Mucosa of gallbladder (tissue), 1 donor: Measurements from ENCODE around the gene PPP1CB. TPM values are rescaled to one million over a fixed set of nuclear protein-coding genes. Genes with fewer than 3 reads are reported as not detected.

ENCODE experiments used
- DNase-seq: peaks from one replicate; pipeline ENCODE4 v3.0.0-alpha.2; 2020; ENCODE audit warnings: low spot score
- total RNA-seq: library from RNA; stranded (reverse); gene quantifications from one replicate; pipeline ENCODE4 v1.2.1, GENCODE V29; 2021
- donor health status: DM: no; HTN: no; CAD: no.

PPP1CB gene
- total RNA-seq, 1 donor from 2014 or later = 395 TPM

- DNase-seq = no peak
Observed at GRCh38 chr2:28745225-28745624, 6.4 kb upstream of the PPP1CB start.

- DNase-seq = no peak
Observed at GRCh38 chr2:28745876-28746275, 5.8 kb upstream of the PPP1CB start.

GRCh38 chr2:28746429-28747111 is 5.1 kb upstream of the PPP1CB start:
- DNase-seq = no peak

GRCh38 chr2:28747714-28748113 is 3.9 kb upstream of the PPP1CB start:
- no peak for DNase-seq

- no peak for DNase-seq
Observed at GRCh38 chr2:28748176-28748575, 3.5 kb upstream of the PPP1CB start.

GRCh38 chr2:28748941-28749340 is 2.7 kb upstream of the PPP1CB start:
- no peak for DNase-seq

- no peak for DNase-seq
Observed at GRCh38 chr2:28749526-28749925, 2.1 kb upstream of the PPP1CB start.

- no peak for DNase-seq
Observed at GRCh38 chr2:28750316-28751251, 1.0 kb upstream of the PPP1CB start.

- peak; percentile 34 for DNase-seq
Observed at GRCh38 chr2:28751956-28752630, 463 bp downstream of the PPP1CB start.

GRCh38 chr2:28752631-28753376 is 1.2 kb downstream of the PPP1CB start:
- no peak for DNase-seq

- no peak for DNase-seq
Observed at GRCh38 chr2:28754321-28754720, 2.7 kb downstream of the PPP1CB start.

- no peak for DNase-seq
Observed at GRCh38 chr2:28755421-28755820, 3.8 kb downstream of the PPP1CB start.

GRCh38 chr2:28758459-28758858 is 6.8 kb downstream of the PPP1CB start:
- no peak for DNase-seq

GRCh38 chr2:28761420-28761819 is 9.8 kb downstream of the PPP1CB start:
- DNase-seq = no peak

- no peak for DNase-seq
Observed at GRCh38 chr2:28764909-28765711, 13.5 kb downstream of the PPP1CB start.

GRCh38 chr2:28766070-28766469 is 14.4 kb downstream of the PPP1CB start:
- no peak for DNase-seq

GRCh38 chr2:28767337-28767736 is 15.7 kb downstream of the PPP1CB start:
- DNase-seq = no peak

- DNase-seq = no peak
Observed at GRCh38 chr2:28768422-28768821, 16.8 kb downstream of the PPP1CB start.

GRCh38 chr2:28768952-28769351 is 17.3 kb downstream of the PPP1CB start:
- DNase-seq = no peak

- no peak for DNase-seq
Observed at GRCh38 chr2:28772351-28772750, 20.7 kb downstream of the PPP1CB start.

- no peak for DNase-seq
Observed at GRCh38 chr2:28776471-28776870, 24.8 kb downstream of the PPP1CB start.
